GM21526 (cell line): ENCODE data around the gene CASP5.
"Not testable (repeated sequence)": the region's sequence is repeated elsewhere in the genome, so short reads cannot be mapped to it uniquely, and the experiment has no call there.

Experiments
- ATAC-seq: cut with Tn5 transposase; IDR thresholded peaks from one replicate; pipeline ENCODE4 v1.9.1; 2021; ENCODE audit warnings: moderate library complexity; ENCODE audit not compliant: unreplicated experiment, low FRiP score

The CASP5 gene

GRCh38 chr11:105023003-105023402 lies at the start of gene CASP5:
CASP5 (minus strand) TSS chr11:105023168; CDS start chr11:105023136, 32 bp downstream.
- ATAC-seq: no peak

GRCh38 chr11:105072080-105072479 lies 49.1 kb upstream of the CASP5 start:
- ATAC-seq: not testable (repeated sequence)

GRCh38 chr11:105071089-105071732 lies 48.2 kb upstream of the CASP5 start:
- ATAC-seq: no peak

- ATAC-seq: no peak
Measured at GRCh38 chr11:105070306-105070705, 47.3 kb upstream of the CASP5 start.

GRCh38 chr11:105069749-105070148 lies 46.8 kb upstream of the CASP5 start:
- not testable (repeated sequence) for ATAC-seq

- not testable (repeated sequence) for ATAC-seq
Measured at GRCh38 chr11:105063245-105063941, 40.4 kb upstream of the CASP5 start.

GRCh38 chr11:105057432-105057831 lies 34.5 kb upstream of the CASP5 start:
- ATAC-seq: no peak

GRCh38 chr11:105056446-105056845 lies 33.5 kb upstream of the CASP5 start:
- ATAC-seq: no peak

- no peak for ATAC-seq
Measured at GRCh38 chr11:105054723-105055493, 31.9 kb upstream of the CASP5 start.

- no peak for ATAC-seq
Measured at GRCh38 chr11:105052487-105052886, 29.5 kb upstream of the CASP5 start.

- ATAC-seq: no peak
Measured at GRCh38 chr11:105051559-105051958, 28.6 kb upstream of the CASP5 start.

GRCh38 chr11:105049481-105049880 lies 26.5 kb upstream of the CASP5 start:
- ATAC-seq: no peak

GRCh38 chr11:105046898-105047579 lies 24.1 kb upstream of the CASP5 start:
- ATAC-seq: no peak

- ATAC-seq: no peak
Measured at GRCh38 chr11:105045676-105046296, 22.8 kb upstream of the CASP5 start.

GRCh38 chr11:105044557-105045524 lies 21.9 kb upstream of the CASP5 start, which contains the start of gene CARD16:
CARD16 (minus strand) TSS chr11:105045335; CDS start chr11:105045297, 38 bp downstream.
- peak; percentile 99 for ATAC-seq

- no peak for ATAC-seq
Measured at GRCh38 chr11:105042178-105042577, 19.2 kb upstream of the CASP5 start.

GRCh38 chr11:105040703-105041102 lies 17.7 kb upstream of the CASP5 start:
- ATAC-seq: no peak

- ATAC-seq: peak; percentile 99
Measured at GRCh38 chr11:105034813-105035620, 12.0 kb upstream of the CASP5 start, which contains the start of gene CASP1. CASP1 (minus strand) TSS chr11:105035144; CDS start chr11:105035113, 31 bp downstream.
